Pericardium fibroblast (primary cell): ENCODE measurements around the gene LPIN2. TPM values are rescaled to one million over a fixed set of nuclear protein-coding genes. Genes with fewer than 3 reads are reported as not detected.

ENCODE experiments used
- total RNA-seq: library from RNA; depleted of rRNA; stranded (reverse); fragments of >200 nt; gene quantifications from 2 replicates; pipeline ENCODE4 v1.2.3, GENCODE V29; 2015

The LPIN2 gene
- total RNA-seq: 15.7 and 28.6 TPM in 2 replicates

DNA sequence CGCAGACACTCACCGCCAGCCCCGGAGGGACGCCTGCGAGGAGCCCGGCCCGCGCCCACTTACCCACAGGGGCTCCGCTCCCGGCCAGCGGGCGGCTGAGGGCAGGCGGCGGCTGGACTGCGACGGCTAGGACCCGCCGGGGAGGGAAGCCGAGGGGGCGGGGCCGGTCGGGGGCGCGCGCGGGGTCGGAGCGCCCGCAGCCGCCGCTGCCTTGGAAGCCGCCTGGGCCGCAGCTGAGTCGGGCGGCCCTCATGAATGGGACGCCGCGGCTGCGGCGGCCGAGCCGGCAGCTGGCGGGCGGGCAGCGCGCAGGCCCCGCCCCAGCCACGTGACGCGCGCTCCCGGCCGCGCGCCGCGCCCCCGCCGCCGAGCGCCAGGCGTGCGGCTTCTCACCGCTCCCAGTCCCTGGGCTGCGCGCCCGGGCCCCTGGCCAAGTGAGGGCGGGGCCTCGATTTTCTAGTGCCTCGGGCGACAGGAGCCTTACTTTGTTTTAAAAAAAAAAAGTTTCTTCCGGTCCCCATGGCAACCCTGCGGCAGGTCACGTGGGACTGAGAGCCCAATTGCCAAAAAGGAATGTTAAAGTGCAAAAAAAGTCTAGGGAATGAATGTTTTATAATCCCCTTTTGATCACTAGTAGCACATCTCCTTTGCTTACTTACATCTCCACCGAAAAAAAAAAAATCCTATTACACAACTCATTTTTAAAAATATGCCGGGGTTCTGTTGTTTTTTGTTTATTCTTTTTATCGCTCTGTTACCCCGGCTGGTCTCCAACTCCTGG lies at the start of gene LPIN2:
Gene LPIN2, minus strand, starts transcription at position 121 of the 781 bp plus-strand sequence. CDS start 52,304 bp downstream, outside the sequence.

Other genes with a start within 250 kb of the LPIN2 start
- gene EMILIN2, start 166.1 kb downstream of the LPIN2 start, total RNA-seq: 24.0 and 29.8 TPM in 2 replicates
- gene MYOM1, start 206.8 kb upstream of the LPIN2 start, total RNA-seq: 1.4 and 3.0 TPM in 2 replicates
- 330 and 852 TPM in 2 replicates for gene MYL12A, start 234.7 kb upstream of the LPIN2 start, total RNA-seq
- gene MYL12B, start 249.0 kb upstream of the LPIN2 start, total RNA-seq: 283 and 526 TPM in 2 replicates